Hepatocyte (in vitro differentiated cells): ENCODE results near the gene PLOD2. TPM values are rescaled to one million over a fixed set of nuclear protein-coding genes. Genes with fewer than 3 reads are reported as not detected.

Experiments
- DNase-seq: peaks from one replicate; pipeline ENCODE4 v3.0.0-alpha.2; 2016; ENCODE audit warnings: low spot score
- H2AFZ ChIP-seq: fragments of 200-600 bp; sonication (generic); 2 replicates; pipeline ENCODE4 v1.6.0; 2016; ENCODE audit warnings: antibody characterized with exemption, mild to moderate bottlenecking
- H3K27ac ChIP-seq: fragments of 200-600 bp; sonication (generic); 2 replicates; pipeline ENCODE4 v1.5.1; 2016; ENCODE audit warnings: mild to moderate bottlenecking
- H3K27me3 ChIP-seq: fragments of 200-600 bp; sonication (generic); 2 replicates; pipeline ENCODE4 v1.6.1; 2016
- H3K36me3 ChIP-seq: fragments of 200-600 bp; sonication (generic); replicated peaks from 2 replicates; pipeline ENCODE4 v1.5.1; 2016; ENCODE audit warnings: low read depth; ENCODE audit not compliant: insufficient read depth
- H3K4me1 ChIP-seq: fragments of 200-600 bp; sonication (generic); 2 replicates; pipeline ENCODE4 v1.5.1; 2016; ENCODE audit warnings: mild to moderate bottlenecking, moderate library complexity; ENCODE audit not compliant: insufficient read depth
- H3K4me2 ChIP-seq: fragments of 200-600 bp; sonication (generic); 2 replicates; pipeline ENCODE4 v1.6.0; 2016
- H3K4me3 ChIP-seq: fragments of 200-600 bp; sonication (generic); 2 replicates; pipeline ENCODE4 v1.5.1; 2016; ENCODE audit warnings: mild to moderate bottlenecking
- H3K79me2 ChIP-seq: fragments of 200-600 bp; sonication (generic); 2 replicates; pipeline ENCODE4 v1.6.0; 2017; ENCODE audit warnings: mild to moderate bottlenecking
- H3K9me2 ChIP-seq: fragments of 200-600 bp; sonication (generic); replicated peaks from 2 replicates; pipeline ENCODE4 v1.6.0; 2017; ENCODE audit warnings: mild to moderate bottlenecking; ENCODE audit not compliant: insufficient read depth
- H3K9me3 ChIP-seq: fragments of 200-600 bp; sonication (generic); 2 replicates; pipeline ENCODE4 v1.5.1; 2016; ENCODE audit warnings: low read depth, mild to moderate bottlenecking
- H4K20me1 ChIP-seq: fragments of 200-600 bp; sonication (generic); 2 replicates; pipeline ENCODE4 v1.6.0; 2016; ENCODE audit warnings: mild to moderate bottlenecking; ENCODE audit not compliant: insufficient read depth, poor library complexity, severe bottlenecking
- EZH2 ChIP-seq: fragments of 200-600 bp; sonication (generic); IDR thresholded peaks from 2 replicates; pipeline ENCODE4 v1.6.1; 2016; ENCODE audit warnings: antibody characterized with exemption, mild to moderate bottlenecking, borderline replicate concordance
- EZH2phosphoT487 ChIP-seq: fragments of 200-600 bp; sonication (generic); IDR thresholded peaks from one replicate; pipeline ENCODE4 v1.6.1; 2018; ENCODE audit warnings: antibody characterized with exemption, mild to moderate bottlenecking, low read depth, moderate library complexity; ENCODE audit not compliant: unreplicated experiment, severe bottlenecking
- WGBS: methylation state at CpG from one replicate; pipeline ENCODE4 v1.1.6; 2016; ENCODE audit warnings: low lambda C conversion rate; ENCODE audit errors: missing lambda C conversion rate; 5-methylcytosine and 5-hydroxymethylcytosine counted together
- polyA plus RNA-seq: library from polyadenylated mRNA; unstranded; fragments of >200 nt; fragmentation: Nextera tagmentation; extraction: Ambion mirVana; gene quantifications from 2 replicates; pipeline ENCODE4 v1.2.1, GENCODE V29; 2016
- total RNA-seq: library from RNA; depleted of rRNA; stranded (reverse); fragments of >200 nt; gene quantifications from 2 replicates; pipeline ENCODE4 v1.2.3, GENCODE V29; 2014
- TF ChIP-seq, protein P1 (sequence below): fragments of 200-600 bp; sonication (generic); IDR thresholded peaks from 2 replicates; pipeline ENCODE4 v1.5.1; 2016; ENCODE audit warnings: antibody characterized with exemption, mild to moderate bottlenecking; ENCODE audit not compliant: poor library complexity

Gene PLOD2
- total and polyA plus RNA-seq, 2 experiments from 2014 or later, result 97.3 to 148 TPM

DNA sequence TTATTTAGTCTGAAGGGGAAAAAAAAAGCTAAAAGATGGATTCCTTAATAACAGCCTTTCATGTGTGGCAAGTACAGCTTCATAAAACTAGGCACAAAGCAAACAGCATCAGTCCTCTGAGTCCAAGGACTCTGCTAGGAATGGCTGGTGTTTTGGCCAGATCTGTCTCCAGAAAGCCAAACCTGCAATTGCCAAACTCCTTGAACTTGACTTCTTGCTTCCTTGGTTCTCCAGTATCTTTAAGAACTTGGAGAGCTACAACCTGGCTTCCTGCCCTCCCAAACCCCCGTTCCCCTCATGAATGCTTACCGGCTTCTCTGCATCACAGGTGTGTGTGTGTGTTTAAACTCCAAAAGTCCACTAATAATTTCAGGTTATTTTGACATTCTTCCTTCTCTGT is 1.6 kb upstream of the PLOD2 start:
- no peak for DNase-seq
- Histone ChIP-seq H3K4me3 (no peak overlapping the region), H3K9me3 (no peaks in the 10 kb centered on the region), H2AFZ (no peak overlapping the region), H3K27me3 (no peaks in the 10 kb centered on the region), H4K20me1 (no peaks in the 10 kb centered on the region), H3K4me2 (peak overlapping the region; percentile 80), H3K27ac (peak overlapping the region; percentile 95), H3K79me2 (peaks cover 30% of the 10 kb centered on the region), H3K9me2 (no peaks in the 10 kb centered on the region), H3K4me1 (peaks cover 33% of the 10 kb centered on the region), H3K36me3 (no peaks in the 10 kb centered on the region)
- no peak for TF ChIP-seq EZH2
- TF ChIP-seq EZH2phosphoT487, result no peak
- TF ChIP-seq, protein P1, sequence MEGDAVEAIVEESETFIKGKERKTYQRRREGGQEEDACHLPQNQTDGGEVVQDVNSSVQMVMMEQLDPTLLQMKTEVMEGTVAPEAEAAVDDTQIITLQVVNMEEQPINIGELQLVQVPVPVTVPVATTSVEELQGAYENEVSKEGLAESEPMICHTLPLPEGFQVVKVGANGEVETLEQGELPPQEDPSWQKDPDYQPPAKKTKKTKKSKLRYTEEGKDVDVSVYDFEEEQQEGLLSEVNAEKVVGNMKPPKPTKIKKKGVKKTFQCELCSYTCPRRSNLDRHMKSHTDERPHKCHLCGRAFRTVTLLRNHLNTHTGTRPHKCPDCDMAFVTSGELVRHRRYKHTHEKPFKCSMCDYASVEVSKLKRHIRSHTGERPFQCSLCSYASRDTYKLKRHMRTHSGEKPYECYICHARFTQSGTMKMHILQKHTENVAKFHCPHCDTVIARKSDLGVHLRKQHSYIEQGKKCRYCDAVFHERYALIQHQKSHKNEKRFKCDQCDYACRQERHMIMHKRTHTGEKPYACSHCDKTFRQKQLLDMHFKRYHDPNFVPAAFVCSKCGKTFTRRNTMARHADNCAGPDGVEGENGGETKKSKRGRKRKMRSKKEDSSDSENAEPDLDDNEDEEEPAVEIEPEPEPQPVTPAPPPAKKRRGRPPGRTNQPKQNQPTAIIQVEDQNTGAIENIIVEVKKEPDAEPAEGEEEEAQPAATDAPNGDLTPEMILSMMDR, result no peak
- WGBS, result 90% methylated on average over 2 of the region's 2 CpGs

DNA sequence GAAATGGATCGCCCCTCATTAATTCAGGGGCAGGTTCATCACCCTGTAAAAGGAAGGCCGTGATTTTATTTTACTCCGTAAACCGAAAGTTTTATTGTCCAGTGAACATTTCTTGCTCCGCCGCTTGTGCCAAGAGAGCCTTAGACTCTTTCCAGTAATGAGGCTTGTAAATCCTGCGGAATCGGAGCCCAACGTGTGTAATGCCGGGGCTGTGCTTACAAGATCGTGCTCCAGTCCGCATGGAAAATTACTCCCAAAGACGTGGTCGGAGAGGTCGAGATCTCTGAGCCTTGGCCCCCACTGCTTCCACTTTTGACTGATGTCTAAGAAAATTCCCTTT is 649 bp upstream of the PLOD2 start:
- TF ChIP-seq, protein P1, result no peak
- Histone ChIP-seq H3K9me2 (no peaks in the 10 kb centered on the region), H3K4me1 (peaks cover 27% of the 10 kb centered on the region), H3K9me3 (no peaks in the 10 kb centered on the region), H3K4me3 (peak overlapping the region; percentile 73), H3K79me2 (peaks cover 39% of the 10 kb centered on the region), H2AFZ (peak overlapping the region; percentile 81), H3K4me2 (peak overlapping the region; percentile 80), H3K27me3 (no peaks in the 10 kb centered on the region), H3K36me3 (no peaks in the 10 kb centered on the region), H4K20me1 (no peaks in the 10 kb centered on the region), H3K27ac (peak overlapping the region; percentile 95)
- DNase-seq, result peak; percentile 59
- 21% methylated on average over 15 of the region's 15 CpGs for WGBS

- Histone ChIP-seq H2AFZ (peak overlapping the region; percentile 81), H3K27me3 (no peaks in the 10 kb centered on the region), H3K79me2 (peaks cover 51% of the 10 kb centered on the region), H3K4me1 (peaks cover 26% of the 10 kb centered on the region), H3K36me3 (no peaks in the 10 kb centered on the region), H3K4me3 (peak overlapping the region; percentile 73), H3K9me3 (no peaks in the 10 kb centered on the region), H3K4me2 (peak overlapping the region; percentile 80), H3K9me2 (no peaks in the 10 kb centered on the region), H3K27ac (peak overlapping the region; percentile 95), H4K20me1 (no peaks in the 10 kb centered on the region)
- 1% methylated on average over 33 of the region's 35 CpGs for WGBS
- DNase-seq, result peak; percentile 85
- TF ChIP-seq, protein P1, result peak; percentile 60
- TF ChIP-seq EZH2 (no peak), EZH2phosphoT487 (peak; percentile 9)
These were observed 542 bp downstream of the PLOD2 start for GRCh38 chr3:146160321-146160963.
